ENCODE measurements around the gene KIF5C.

The KIF5C gene

GRCh38 chr2:148988337-148988736 is 113.3 kb downstream of the KIF5C start:
- no peak for DNase-seq (ENCODE audit: low read depth in 2 of 3, low spot score in 2 of 3)

- no peak for DNase-seq (ENCODE audit: low read depth in 2 of 3, low spot score in 2 of 3)
Measured at GRCh38 chr2:148989882-148990493, 115.0 kb downstream of the KIF5C start.

GRCh38 chr2:148990968-148991367 is 115.9 kb downstream of the KIF5C start:
- no peak for DNase-seq (ENCODE audit: low read depth in 2 of 3, low spot score in 2 of 3)

GRCh38 chr2:148992448-148992847 is 117.4 kb downstream of the KIF5C start:
- DNase-seq (ENCODE audit: low read depth in 2 of 3, low spot score in 2 of 3) = no peak

- no peak for DNase-seq (ENCODE audit: low read depth in 2 of 3, low spot score in 2 of 3)
Measured at GRCh38 chr2:148993351-148993750, 118.3 kb downstream of the KIF5C start.

- DNase-seq (ENCODE audit: low read depth in 2 of 3, low spot score in 2 of 3) = no peak
Measured at GRCh38 chr2:148994341-148994740, 119.3 kb downstream of the KIF5C start.

- DNase-seq (ENCODE audit: low read depth in 2 of 3, low spot score in 2 of 3) = no peak
Measured at GRCh38 chr2:148996805-148997204, 121.8 kb downstream of the KIF5C start.

GRCh38 chr2:148998165-148998830 is 123.3 kb downstream of the KIF5C start:
- no peak for DNase-seq (ENCODE audit: low read depth in 2 of 3, low spot score in 2 of 3)

GRCh38 chr2:148998831-148999200 is 123.8 kb downstream of the KIF5C start:
- DNase-seq (ENCODE audit: low read depth in 2 of 3, low spot score in 2 of 3) = no peak

- DNase-seq (ENCODE audit: low read depth in 2 of 3, low spot score in 2 of 3) = no peak
Measured at GRCh38 chr2:148999451-148999921, 124.5 kb downstream of the KIF5C start.

GRCh38 chr2:149000158-149000938 is 125.3 kb downstream of the KIF5C start:
- no peak for DNase-seq (ENCODE audit: low read depth in 2 of 3, low spot score in 2 of 3)

GRCh38 chr2:149001496-149001895 is 126.5 kb downstream of the KIF5C start:
- DNase-seq (ENCODE audit: low read depth in 2 of 3, low spot score in 2 of 3) = no peak

- DNase-seq (ENCODE audit: low read depth in 2 of 3, low spot score in 2 of 3) = no peak
Measured at GRCh38 chr2:149002378-149002890, 127.4 kb downstream of the KIF5C start.

GRCh38 chr2:149002891-149003740 is 128.1 kb downstream of the KIF5C start:
- DNase-seq (ENCODE audit: low read depth in 2 of 3, low spot score in 2 of 3) = no peak

- no peak for DNase-seq (ENCODE audit: low read depth in 2 of 3, low spot score in 2 of 3)
Measured at GRCh38 chr2:149004836-149005235, 129.8 kb downstream of the KIF5C start.

- DNase-seq (ENCODE audit: low read depth in 2 of 3, low spot score in 2 of 3) = no peak
Measured at GRCh38 chr2:149005471-149006077, 130.5 kb downstream of the KIF5C start.

- DNase-seq (ENCODE audit: low read depth in 2 of 3, low spot score in 2 of 3) = no peak
Measured at GRCh38 chr2:149006883-149007543, 132.0 kb downstream of the KIF5C start.

- DNase-seq (ENCODE audit: low read depth in 2 of 3, low spot score in 2 of 3) = no peak
Measured at GRCh38 chr2:149008381-149008780, 133.4 kb downstream of the KIF5C start.

GRCh38 chr2:149009576-149010461 is 134.8 kb downstream of the KIF5C start:
- DNase-seq (ENCODE audit: low read depth in 2 of 3, low spot score in 2 of 3) = no peak

Measured in activated CD8-positive, alpha-beta memory T cell treated with anti-CD3 and anti-CD28 coated beads for 48 hours (primary cell).